GM23248 (cell line): ENCODE data around the gene KHDRBS1.

ENCODE experiments used
- EZH2 ChIP-seq: fragments of 200-600 bp; sonication (generic); IDR thresholded peaks from 2 replicates; pipeline ENCODE4 v1.6.1; 2018; ENCODE audit warnings: antibody characterized with exemption, mild to moderate bottlenecking; ENCODE audit not compliant: insufficient read depth, poor library complexity, severe bottlenecking
- EZH2phosphoT487 ChIP-seq: fragments of 200-600 bp; sonication (generic); IDR thresholded peaks from 2 replicates; pipeline ENCODE4 v1.6.1; 2018; ENCODE audit warnings: antibody characterized with exemption, moderate library complexity, mild to moderate bottlenecking, low read depth; ENCODE audit not compliant: insufficient read depth

- TF ChIP-seq EZH2 (no peak), EZH2phosphoT487 (no peak)
These were observed 31.7 kb upstream of the KHDRBS1 start for GRCh38 chr1:31981972-31982371.
